ENCODE results near the gene AGMO. TPM values are rescaled to one million over a fixed set of nuclear protein-coding genes. Genes with fewer than 3 reads are reported as not detected.

Gene AGMO
- total and polyA plus RNA-seq, 2 experiments from 2014 or later = 0.42 to 0.55 TPM

- Mint-ChIP-seq H3K9me3 (no peaks in the 10 kb centered on the region), H3K27me3 (ENCODE audit: insufficient read depth, low read depth, poor library complexity) (no peaks in the 10 kb centered on the region), H3K4me3 (no peak overlapping the region), H3K4me1 (no peaks in the 10 kb centered on the region), H3K36me3 (ENCODE audit: low read depth) (no peaks in the 10 kb centered on the region), H3K27ac (no peak overlapping the region)
- Histone ChIP-seq H2AFZ (no peak overlapping the region), H3K9me2 (ENCODE audit: insufficient read depth) (no peaks in the 10 kb centered on the region), H3K27me3 (ENCODE audit: insufficient read depth) (no peaks in the 10 kb centered on the region), H3K79me2 (replicated peaks; ENCODE audit: insufficient read depth) (no peaks in the 10 kb centered on the region), H4K20me1 (replicated peaks; ENCODE audit: insufficient read depth) (no peaks in the 10 kb centered on the region), H3K27ac (ENCODE audit: low read depth) (no peak overlapping the region), H3K4me1 (ENCODE audit: insufficient read depth) (no peaks in the 10 kb centered on the region), H3K4me2 (no peak overlapping the region), H3K36me3 (ENCODE audit: insufficient read depth) (no peaks in the 10 kb centered on the region), H3F3A (replicated peaks; ENCODE audit: low read depth) (no peaks in the 10 kb centered on the region), H3K4me3 (no peak overlapping the region)
- DNase-seq (ENCODE audit: low spot score) = no peak
- TF ChIP-seq CTCF (conservative IDR thresholded peaks at IDR 0.05; ENCODE audit: low read depth in 2 of 2) (no peak), JUNB (IDR thresholded peaks at IDR 0.05; ENCODE audit: unreplicated experiment) (no peak), EZH2 (IDR thresholded peaks at IDR 0.05; ENCODE audit: low read depth, unreplicated experiment) (no peak), NANOG (IDR thresholded peaks at IDR 0.05; ENCODE audit: borderline replicate concordance) (no peak), ZNF462 (CRISPR knock-in tag; IDR thresholded peaks at IDR 0.05) (no peak), ZNF331 (CRISPR knock-in tag; IDR thresholded peaks at IDR 0.05; ENCODE audit: low read depth) (no peak), POLR2AphosphoS5 (IDR thresholded peaks at IDR 0.05; ENCODE audit: low read depth) (no peak), ZNF114 (CRISPR knock-in tag; IDR thresholded peaks at IDR 0.05) (no peak), STAT1 (IDR thresholded peaks at IDR 0.05; ENCODE audit: unreplicated experiment) (no peak), CREB1 (CRISPR knock-in tag; IDR thresholded peaks at IDR 0.05; ENCODE audit: low read depth) (no peak), EZH2phosphoT487 (IDR thresholded peaks at IDR 0.05; ENCODE audit: unreplicated experiment) (no peak), ETS1 (IDR thresholded peaks at IDR 0.05) (no peak)
- TF ChIP-seq, protein P1, sequence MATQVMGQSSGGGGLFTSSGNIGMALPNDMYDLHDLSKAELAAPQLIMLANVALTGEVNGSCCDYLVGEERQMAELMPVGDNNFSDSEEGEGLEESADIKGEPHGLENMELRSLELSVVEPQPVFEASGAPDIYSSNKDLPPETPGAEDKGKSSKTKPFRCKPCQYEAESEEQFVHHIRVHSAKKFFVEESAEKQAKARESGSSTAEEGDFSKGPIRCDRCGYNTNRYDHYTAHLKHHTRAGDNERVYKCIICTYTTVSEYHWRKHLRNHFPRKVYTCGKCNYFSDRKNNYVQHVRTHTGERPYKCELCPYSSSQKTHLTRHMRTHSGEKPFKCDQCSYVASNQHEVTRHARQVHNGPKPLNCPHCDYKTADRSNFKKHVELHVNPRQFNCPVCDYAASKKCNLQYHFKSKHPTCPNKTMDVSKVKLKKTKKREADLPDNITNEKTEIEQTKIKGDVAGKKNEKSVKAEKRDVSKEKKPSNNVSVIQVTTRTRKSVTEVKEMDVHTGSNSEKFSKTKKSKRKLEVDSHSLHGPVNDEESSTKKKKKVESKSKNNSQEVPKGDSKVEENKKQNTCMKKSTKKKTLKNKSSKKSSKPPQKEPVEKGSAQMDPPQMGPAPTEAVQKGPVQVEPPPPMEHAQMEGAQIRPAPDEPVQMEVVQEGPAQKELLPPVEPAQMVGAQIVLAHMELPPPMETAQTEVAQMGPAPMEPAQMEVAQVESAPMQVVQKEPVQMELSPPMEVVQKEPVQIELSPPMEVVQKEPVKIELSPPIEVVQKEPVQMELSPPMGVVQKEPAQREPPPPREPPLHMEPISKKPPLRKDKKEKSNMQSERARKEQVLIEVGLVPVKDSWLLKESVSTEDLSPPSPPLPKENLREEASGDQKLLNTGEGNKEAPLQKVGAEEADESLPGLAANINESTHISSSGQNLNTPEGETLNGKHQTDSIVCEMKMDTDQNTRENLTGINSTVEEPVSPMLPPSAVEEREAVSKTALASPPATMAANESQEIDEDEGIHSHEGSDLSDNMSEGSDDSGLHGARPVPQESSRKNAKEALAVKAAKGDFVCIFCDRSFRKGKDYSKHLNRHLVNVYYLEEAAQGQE (IDR thresholded peaks at IDR 0.05; ENCODE audit: unreplicated experiment) = no peak
- ATAC-seq = no peak
These were observed 322.0 kb downstream of the AGMO start for GRCh38 chr7:15239801-15240200.
